ENCODE data around the gene PCNX1. TPM values are rescaled to one million over a fixed set of nuclear protein-coding genes. Genes with fewer than 3 reads are reported as not detected.

PCNX1 gene
- total and polyA plus RNA-seq, 4 donors: 5.7 to 41.2 (median 18.2) TPM

- Histone ChIP-seq H3K9ac (ENCODE audit: low read depth in 1 of 2, low read length in 2 of 2) (no peak overlapping the region), H3K9me3 (ENCODE audit: control insufficient read depth in 4 of 4, low read length in 3 of 4) (no peaks in the 10 kb centered on the region), H3K4me3 (ENCODE audit: low read depth in 1 of 3, low read length in 3 of 3) (no peak overlapping the region), H3K27me3 (ENCODE audit: control insufficient read depth in 4 of 4, insufficient read depth in 4 of 4, low read length in 3 of 4) (no peaks in the 10 kb centered on the region), H3K27ac (ENCODE audit: low read depth in 1 of 2, low read length in 2 of 2) (no peak overlapping the region), H3K36me3 (ENCODE audit: control insufficient read depth in 4 of 4, insufficient read depth in 3 of 4, low read depth in 1 of 4, low read length in 3 of 4) (no peaks in the 10 kb centered on the region), H3K4me1 (ENCODE audit: control insufficient read depth in 4 of 4, insufficient read depth in 4 of 4, low read length in 3 of 4) (peaks cover 0 to 2% (median 0%) of the 10 kb centered on the region in 4 donors)
- 88% methylated on average over 1 of the region's 1 CpG for WGBS
- TF ChIP-seq FOXA1 (IDR thresholded peaks at IDR 0.05) (no peak), HNF4A (conservative IDR thresholded peaks at IDR 0.05) (no peak), EGR1 (IDR thresholded peaks at IDR 0.05; ENCODE audit: low read depth in 2 of 2) (no peak), RAD21 (IDR thresholded peaks at IDR 0.05) (no peak), HNF4G (IDR thresholded peaks at IDR 0.05) (no peak), ZBTB33 (IDR thresholded peaks at IDR 0.05) (no peak), JUND (IDR thresholded peaks at IDR 0.05) (no peak)
- no peak for DNase-seq (ENCODE audit: low spot score)
These were observed 6.0 kb upstream of the PCNX1 start for GRCh38 chr14:70901269-70901668.

GRCh38 chr14:70902184-70902583, 5.1 kb upstream of the PCNX1 start:
- WGBS: 97% methylated on average over 1 of the region's 1 CpG
- Histone ChIP-seq H3K27ac (ENCODE audit: low read depth in 1 of 2, low read length in 2 of 2) (no peak overlapping the region), H3K9me3 (ENCODE audit: control insufficient read depth in 4 of 4, low read length in 3 of 4) (no peaks in the 10 kb centered on the region), H3K4me1 (ENCODE audit: control insufficient read depth in 4 of 4, insufficient read depth in 4 of 4, low read length in 3 of 4) (peaks cover 0 to 6% (median 2%) of the 10 kb centered on the region in 4 donors), H3K9ac (ENCODE audit: low read depth in 1 of 2, low read length in 2 of 2) (no peak overlapping the region), H3K36me3 (ENCODE audit: control insufficient read depth in 4 of 4, insufficient read depth in 3 of 4, low read depth in 1 of 4, low read length in 3 of 4) (no peaks in the 10 kb centered on the region), H3K4me3 (ENCODE audit: low read depth in 1 of 3, low read length in 3 of 3) (no peak overlapping the region), H3K27me3 (ENCODE audit: control insufficient read depth in 4 of 4, insufficient read depth in 4 of 4, low read length in 3 of 4) (no peaks in the 10 kb centered on the region)
- no peak for DNase-seq (ENCODE audit: low spot score)
- TF ChIP-seq YY1 (IDR thresholded peaks at IDR 0.05) (no peak), NR2F2 (IDR thresholded peaks at IDR 0.05) (no peak), ATF3 (IDR thresholded peaks at IDR 0.05) (no peak), MAX (IDR thresholded peaks at IDR 0.05) (no peak), TAF1 (conservative IDR thresholded peaks at IDR 0.05) (no peak), RAD21 (IDR thresholded peaks at IDR 0.05) (no peak), REST (IDR thresholded peaks at IDR 0.05) (no peak), HNF4G (IDR thresholded peaks at IDR 0.05) (no peak), EGR1 (IDR thresholded peaks at IDR 0.05; ENCODE audit: low read depth in 2 of 2) (no peak), SP1 (IDR thresholded peaks at IDR 0.05) (no peak), GABPA (IDR thresholded peaks at IDR 0.05 in 1 of 2, conservative IDR thresholded peaks at IDR 0.05 in 1 of 2) (no peak), CTCF (IDR thresholded peaks at IDR 0.05; ENCODE audit: low read depth, low read length, missing input control) (no peak), FOXA2 (IDR thresholded peaks at IDR 0.05) (no peak), ZBTB33 (IDR thresholded peaks at IDR 0.05) (no peak), RXRA (IDR thresholded peaks at IDR 0.05) (no peak), FOXA1 (IDR thresholded peaks at IDR 0.05) (no peak), HNF4A (conservative IDR thresholded peaks at IDR 0.05) (no peak), JUND (IDR thresholded peaks at IDR 0.05) (no peak)

Data from liver (tissue), 9 donors.